OCI-LY1 (cell line): ENCODE measurements around the gene GIPC3.

ENCODE experiments used
- H2AFZ ChIP-seq: fragments of 200-600 bp; sonication (generic), shearing (Covaris generic); 2 replicates; pipeline ENCODE4 v1.6.0; 2014; ENCODE audit warnings: antibody characterized with exemption, mild to moderate bottlenecking, low read length
- H3F3A ChIP-seq: fragments of 200-600 bp; sonication (generic), shearing (Covaris generic); 2 replicates; pipeline ENCODE4 v1.6.0; 2014; ENCODE audit warnings: mild to moderate bottlenecking, antibody characterized with exemption, low read length, moderate library complexity; ENCODE audit not compliant: insufficient read depth
- H3K27ac ChIP-seq: fragments of 200-600 bp; sonication (generic); 2 replicates; pipeline ENCODE4 v1.5.1; 2014; ENCODE audit warnings: low read length, mixed run types, mild to moderate bottlenecking, low read depth; ENCODE audit not compliant: poor library complexity, severe bottlenecking
- H3K27me3 ChIP-seq: fragments of 200-600 bp; sonication (generic); 2 replicates; pipeline ENCODE4 v1.6.0; 2014; ENCODE audit warnings: antibody characterized with exemption, mild to moderate bottlenecking, low read length, moderate library complexity; ENCODE audit not compliant: insufficient read depth
- H3K36me3 ChIP-seq: fragments of 200-600 bp; sonication (generic); 2 replicates; pipeline ENCODE4 v1.6.1; 2014; ENCODE audit warnings: mild to moderate bottlenecking, antibody characterized with exemption, low read length, moderate library complexity, mixed read lengths; ENCODE audit not compliant: insufficient read depth
- H3K4me1 ChIP-seq: fragments of 200-600 bp; sonication (generic); 2 replicates; pipeline ENCODE4 v1.5.1; 2014; ENCODE audit warnings: mild to moderate bottlenecking, low read length, moderate library complexity; ENCODE audit not compliant: insufficient read depth, severe bottlenecking
- H3K4me2 ChIP-seq: fragments of 200-600 bp; sonication (generic), shearing (Covaris generic); 2 replicates; pipeline ENCODE4 v1.6.1; 2014; ENCODE audit warnings: low read length
- H3K4me3 ChIP-seq: fragments of 200-600 bp; sonication (generic); 2 replicates; pipeline ENCODE4 v1.5.1; 2014; ENCODE audit warnings: low read length, low read depth, mild to moderate bottlenecking, mixed read lengths; ENCODE audit not compliant: poor library complexity, severe bottlenecking
- H3K79me2 ChIP-seq: fragments of 200-600 bp; shearing (Covaris generic); 2 replicates; pipeline ENCODE4 v1.6.1; 2016; ENCODE audit warnings: mixed run types, low read length, mixed read lengths; ENCODE audit not compliant: insufficient read depth
- H3K9ac ChIP-seq: fragments of 200-600 bp; sonication (generic), shearing (Covaris generic); 2 replicates; pipeline ENCODE4 v1.6.1; 2014; ENCODE audit warnings: mild to moderate bottlenecking, low read length, mixed read lengths
- H3K9me2 ChIP-seq: fragments of 200-600 bp; sonication (generic), shearing (Covaris generic); 2 replicates; pipeline ENCODE4 v1.6.1; 2014; ENCODE audit warnings: low read depth, mild to moderate bottlenecking, low read length, mixed read lengths
- H3K9me3 ChIP-seq: fragments of 200-600 bp; shearing (Covaris generic); 2 replicates; pipeline ENCODE4 v1.6.1; 2014; ENCODE audit warnings: low read length, mixed read lengths
- H4K20me1 ChIP-seq: fragments of 200-600 bp; sonication (generic), shearing (Covaris generic); 2 replicates; pipeline ENCODE4 v1.6.0; 2016; ENCODE audit warnings: mild to moderate bottlenecking, low read length; ENCODE audit not compliant: insufficient read depth
- CTCF ChIP-seq: fragments of 200-600 bp; sonication (generic), shearing (Covaris generic); IDR thresholded peaks from 2 replicates; pipeline ENCODE4 v1.5.1; 2017; ENCODE audit warnings: mild to moderate bottlenecking, antibody characterized with exemption, low read length, moderate library complexity, mixed read lengths
- EZH2 ChIP-seq: fragments of 200-600 bp; sonication (generic), shearing (Covaris generic); IDR thresholded peaks from 2 replicates; pipeline ENCODE4 v1.8.0; 2017; ENCODE audit warnings: borderline replicate concordance, mixed run types, mild to moderate bottlenecking, antibody characterized with exemption, low read length, moderate library complexity, mixed read lengths

Gene GIPC3

GRCh38 chr19:3617463-3617862, 32.2 kb downstream of the GIPC3 start:
- Histone ChIP-seq H4K20me1 (no peaks in the 10 kb centered on the region), H3K36me3 (peaks cover 15% of the 10 kb centered on the region), H3K9ac (no peak overlapping the region), H3K9me2 (no peaks in the 10 kb centered on the region), H2AFZ (no peak overlapping the region), H3K9me3 (no peaks in the 10 kb centered on the region), H3F3A (no peaks in the 10 kb centered on the region), H3K27me3 (no peaks in the 10 kb centered on the region), H3K27ac (no peak overlapping the region), H3K4me2 (no peak overlapping the region), H3K4me1 (no peaks in the 10 kb centered on the region), H3K79me2 (no peaks in the 10 kb centered on the region), H3K4me3 (no peak overlapping the region)
- TF ChIP-seq EZH2: no peak
- TF ChIP-seq CTCF: no peak

GRCh38 chr19:3618144-3618810, 33.0 kb downstream of the GIPC3 start:
- no peak overlapping the region for H2AFZ ChIP-seq

GRCh38 chr19:3618811-3619630, 33.7 kb downstream of the GIPC3 start:
- no peaks in the 10 kb centered on the region for H4K20me1 ChIP-seq
- H3K4me2 ChIP-seq: no peak overlapping the region
- no peak overlapping the region for H3K4me3 ChIP-seq
- no peaks in the 10 kb centered on the region for H3K4me1 ChIP-seq
- TF ChIP-seq EZH2 (no peak), CTCF (no peak)
- peaks cover 15% of the 10 kb centered on the region for H3K36me3 ChIP-seq
- H2AFZ ChIP-seq: no peak overlapping the region
- H3K9me3 ChIP-seq: no peaks in the 10 kb centered on the region
- no peaks in the 10 kb centered on the region for H3F3A ChIP-seq
- H3K9ac ChIP-seq: no peak overlapping the region
- no peak overlapping the region for H3K27ac ChIP-seq
- no peaks in the 10 kb centered on the region for H3K9me2 ChIP-seq
- no peaks in the 10 kb centered on the region for H3K79me2 ChIP-seq
- no peaks in the 10 kb centered on the region for H3K27me3 ChIP-seq

More at GRCh38 chr19:3618144-3618810, 33.0 kb downstream of the GIPC3 start:
- H4K20me1 ChIP-seq: no peaks in the 10 kb centered on the region
- H3K4me1 ChIP-seq: no peaks in the 10 kb centered on the region
- H3F3A ChIP-seq: no peaks in the 10 kb centered on the region
- H3K27ac ChIP-seq: no peak overlapping the region
- H3K9ac ChIP-seq: no peak overlapping the region
- H3K36me3 ChIP-seq: peaks cover 12% of the 10 kb centered on the region
- no peaks in the 10 kb centered on the region for H3K9me2 ChIP-seq
- H3K4me2 ChIP-seq: no peak overlapping the region
- H3K79me2 ChIP-seq: no peaks in the 10 kb centered on the region
- H3K4me3 ChIP-seq: no peak overlapping the region
- no peaks in the 10 kb centered on the region for H3K9me3 ChIP-seq
- TF ChIP-seq EZH2: no peak
- TF ChIP-seq CTCF: peak; percentile 92
- H3K27me3 ChIP-seq: no peaks in the 10 kb centered on the region
